HG03571 (cell line): Measurements from ENCODE around the gene TMEM170B.

Experiments used
- ATAC-seq: cut with Tn5 transposase; IDR thresholded peaks from one replicate; pipeline ENCODE4 v1.9.1; 2021; ENCODE audit not compliant: unreplicated experiment

Gene TMEM170B

GRCh38 chr6:11613858-11614257 lies 76.3 kb downstream of the TMEM170B start:
- ATAC-seq = no peak

GRCh38 chr6:11614534-11615213 lies 77.1 kb downstream of the TMEM170B start:
- ATAC-seq = no peak

GRCh38 chr6:11615214-11615602 lies 77.7 kb downstream of the TMEM170B start:
- no peak for ATAC-seq

GRCh38 chr6:11616200-11616611 lies 78.7 kb downstream of the TMEM170B start:
- no peak for ATAC-seq

GRCh38 chr6:11618533-11618932 lies 81.0 kb downstream of the TMEM170B start:
- no peak for ATAC-seq

- ATAC-seq = no peak
Observed at GRCh38 chr6:11621119-11621518, 83.6 kb downstream of the TMEM170B start.

- ATAC-seq = no peak
Observed at GRCh38 chr6:11622156-11622555, 84.6 kb downstream of the TMEM170B start.

GRCh38 chr6:11623272-11623671 lies 85.7 kb downstream of the TMEM170B start:
- no peak for ATAC-seq

GRCh38 chr6:11625302-11625701 lies 87.8 kb downstream of the TMEM170B start:
- no peak for ATAC-seq

- no peak for ATAC-seq
Observed at GRCh38 chr6:11626356-11626755, 88.8 kb downstream of the TMEM170B start.

- ATAC-seq = no peak
Observed at GRCh38 chr6:11628562-11628961, 91.0 kb downstream of the TMEM170B start.

GRCh38 chr6:11631008-11631407 lies 93.5 kb downstream of the TMEM170B start:
- ATAC-seq = no peak

GRCh38 chr6:11631539-11631938 lies 94.0 kb downstream of the TMEM170B start:
- ATAC-seq = no peak

GRCh38 chr6:11632231-11632630 lies 94.7 kb downstream of the TMEM170B start:
- no peak for ATAC-seq

- no peak for ATAC-seq
Observed at GRCh38 chr6:11632795-11633511, 95.4 kb downstream of the TMEM170B start.
